Suprapubic skin (tissue), 3 donors: Measurements from ENCODE around the gene TOMM7.

ENCODE experiments used
- CTCF ChIP-seq, 2 donors: fragments of 200-600 bp in 1 of 2; fragments of 450-650 bp in 1 of 2; sonication (generic) in 1 of 2; IDR thresholded peaks; one replicate each; pipeline ENCODE4 v1.5.1; 2016 to 2019; ENCODE audit warnings: antibody characterized with exemption in 2 of 2, mild to moderate bottlenecking in 1 of 2, moderate library complexity in 1 of 2
- POLR2A ChIP-seq, 2 donors: fragments of 450-650 bp; IDR thresholded peaks; one replicate each; pipeline ENCODE4 v1.6.1; 2017; ENCODE audit warnings: antibody characterized with exemption in 2 of 2, mild to moderate bottlenecking in 2 of 2, moderate library complexity in 2 of 2

- TF ChIP-seq CTCF (IDR thresholded peaks at IDR 0.05) (no peak), POLR2A (IDR thresholded peaks at IDR 0.05) (no peak)
Observed at GRCh38 chr7:22776964-22777363, 45.7 kb downstream of the TOMM7 start.
